Activated CD4-positive, alpha-beta T cell treated with anti-CD3 and anti-CD28 coated beads for 24 hours (primary cell): Measurements from ENCODE around the gene DUSP6.
"Not testable (repeated sequence)": the region's sequence is repeated elsewhere in the genome, so short reads cannot be mapped to it uniquely, and the experiment has no call there.

Source experiments
- DNase-seq, 2 donors: peaks; one replicate each; pipeline ENCODE4 v3.0.0-alpha.2; 2020; ENCODE audit warnings: low read depth in 2 of 2

DUSP6 gene

DNA sequence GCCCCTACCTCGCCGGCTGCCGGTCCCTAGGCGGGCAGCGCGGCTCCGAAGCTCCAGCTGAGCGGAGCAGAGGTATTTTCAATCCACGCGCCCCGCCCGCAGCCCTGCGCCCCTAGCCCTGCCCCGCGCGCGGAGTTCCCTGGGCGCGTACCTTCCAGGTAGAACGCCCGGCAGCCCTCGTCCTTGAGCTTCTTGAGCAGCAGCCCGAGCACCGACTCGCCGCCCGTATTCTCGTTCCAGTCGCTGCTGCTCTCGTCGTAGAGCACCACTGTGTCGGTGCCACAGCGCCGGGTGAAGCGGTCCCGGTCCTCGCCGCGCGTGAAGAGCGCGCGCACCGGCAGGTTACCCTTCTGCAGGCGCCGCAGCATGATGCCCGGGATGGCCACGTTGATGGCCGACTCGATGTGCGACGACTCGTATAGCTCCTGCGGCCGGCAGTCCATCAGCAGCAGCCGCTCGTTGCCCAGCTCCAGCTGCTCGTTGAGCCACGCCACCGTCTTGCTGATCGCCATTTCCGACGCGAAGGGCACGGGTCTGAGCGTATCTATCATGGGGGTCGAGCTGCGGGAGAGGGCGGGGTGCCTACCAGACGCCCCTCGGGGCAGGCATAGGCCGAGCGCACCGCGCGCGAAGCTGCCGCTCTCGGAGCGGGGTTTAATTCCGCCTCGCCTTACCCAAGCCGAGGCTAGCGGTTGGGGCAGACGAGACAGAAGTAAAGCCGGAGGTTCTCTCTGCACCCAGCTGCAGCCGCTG lies 636 bp downstream of the DUSP6 start:
- peak in 1 of 2 donors; percentile 23 for DNase-seq

DNA sequence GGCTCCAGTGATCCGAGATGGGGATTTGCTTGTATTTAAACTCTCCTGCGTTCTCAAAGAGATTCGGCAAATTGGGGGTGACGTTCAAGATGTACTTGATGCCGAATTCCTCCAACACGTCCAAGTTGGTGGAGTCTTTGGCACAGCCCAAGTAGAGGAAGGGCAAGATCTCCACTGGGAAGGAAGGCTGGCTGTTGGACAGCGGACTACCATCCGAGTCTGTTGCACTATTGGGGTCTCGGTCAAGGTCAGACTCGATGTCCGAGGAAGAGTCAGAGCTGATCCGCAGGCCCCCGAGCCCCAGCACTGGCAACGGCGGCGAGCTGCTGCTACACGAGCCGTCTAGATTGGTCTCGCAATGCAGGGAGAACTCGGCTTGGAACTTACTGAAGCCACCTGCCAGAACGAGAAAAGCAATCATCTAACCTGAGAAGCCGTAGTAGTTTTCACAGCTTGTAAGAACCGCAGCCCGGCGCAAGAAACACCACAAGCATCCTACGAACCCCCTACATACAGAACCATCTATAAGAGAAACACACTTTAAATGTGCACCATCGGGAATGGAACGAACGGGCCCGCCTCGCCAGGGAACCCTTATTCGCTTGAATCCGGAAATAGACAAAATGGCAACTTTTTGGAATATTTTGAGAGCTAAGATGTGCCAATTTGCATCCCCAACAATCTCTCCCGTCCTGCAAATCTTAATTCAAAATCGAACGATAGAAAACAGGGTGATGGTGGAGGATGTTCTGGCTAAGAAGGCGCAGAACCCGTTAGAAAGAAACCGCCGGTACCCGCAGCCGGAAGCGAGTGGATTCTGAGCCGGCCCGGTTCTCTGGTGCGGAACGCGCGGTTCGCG lies 1.4 kb downstream of the DUSP6 start:
- DNase-seq, result no peak

GRCh38 chr12:89350260-89350629 lies 2.1 kb downstream of the DUSP6 start:
- DNase-seq, result no peak

DNA sequence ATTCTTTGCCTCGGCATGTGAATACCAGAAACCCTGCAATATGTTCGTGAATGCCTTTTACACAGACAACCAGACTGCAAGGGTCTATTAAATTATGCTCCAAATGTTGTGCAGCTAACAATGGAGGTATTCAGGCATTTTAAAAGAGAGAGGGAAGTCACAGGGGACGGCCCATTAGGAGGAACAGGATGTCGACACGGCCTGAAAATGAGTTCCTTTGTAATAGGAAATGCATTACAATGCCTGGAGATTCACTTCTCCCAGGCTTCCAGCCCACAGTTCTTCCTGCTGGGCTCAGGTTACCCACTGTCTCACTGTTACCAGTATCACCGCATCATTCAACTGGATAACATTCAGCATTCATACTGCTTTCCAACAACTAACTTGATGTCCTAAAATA lies 2.5 kb downstream of the DUSP6 start:
- DNase-seq, result no peak

GRCh38 chr12:89348894-89349699 lies 3.2 kb downstream of the DUSP6 start:
- DNase-seq, result no peak

DNA sequence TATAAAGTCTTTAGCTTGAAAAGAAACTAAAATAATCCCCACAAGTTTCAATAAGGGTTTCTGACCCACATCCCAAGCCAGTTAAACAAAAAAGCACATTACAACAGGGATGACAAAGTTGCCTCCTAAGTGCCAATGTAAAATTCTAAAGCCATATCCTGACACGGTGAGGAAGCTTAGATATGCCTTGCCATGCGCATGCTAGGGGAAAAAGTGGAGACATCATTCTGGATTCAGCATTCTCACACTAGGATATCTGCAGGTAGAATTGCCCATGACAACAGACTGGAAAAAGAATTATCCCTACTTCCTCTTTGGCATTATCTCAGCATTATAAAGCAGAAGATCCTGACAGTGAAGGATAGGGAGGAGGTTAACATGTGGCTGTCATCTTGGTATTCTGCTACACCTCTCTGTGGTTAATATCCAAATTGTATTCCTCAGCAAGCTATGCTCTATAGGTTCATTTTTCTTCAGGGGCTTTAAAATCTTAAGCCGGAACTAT lies 4.9 kb downstream of the DUSP6 start:
- no peak for DNase-seq

- DNase-seq, result no peak
These were observed 5.5 kb downstream of the DUSP6 start for GRCh38 chr12:89346741-89347324.

- no peak for DNase-seq
These were observed 6.2 kb downstream of the DUSP6 start for GRCh38 chr12:89345830-89346740.

DNA sequence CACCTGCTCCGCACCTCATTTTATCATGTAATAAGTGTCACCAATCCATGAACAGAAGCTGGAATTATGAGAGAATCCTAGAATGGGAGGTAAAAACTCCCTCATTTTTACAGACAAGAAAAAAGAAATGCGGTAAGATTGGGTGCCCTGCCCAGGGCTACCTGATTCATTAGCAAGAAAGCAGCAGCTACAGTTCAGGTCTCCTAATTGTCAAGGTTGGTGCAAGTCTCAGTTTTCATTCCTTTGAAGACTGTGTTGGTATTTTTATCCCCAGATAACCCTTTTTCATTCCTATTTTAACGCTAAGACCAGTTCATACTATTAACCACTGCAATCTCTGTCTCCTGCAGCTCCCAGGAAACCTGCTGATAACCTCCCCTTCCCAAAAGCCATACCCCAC lies 6.9 kb downstream of the DUSP6 start:
- DNase-seq, result no peak

GRCh38 chr12:89344862-89345202 lies 7.5 kb downstream of the DUSP6 start:
- DNase-seq, result no peak

DNA sequence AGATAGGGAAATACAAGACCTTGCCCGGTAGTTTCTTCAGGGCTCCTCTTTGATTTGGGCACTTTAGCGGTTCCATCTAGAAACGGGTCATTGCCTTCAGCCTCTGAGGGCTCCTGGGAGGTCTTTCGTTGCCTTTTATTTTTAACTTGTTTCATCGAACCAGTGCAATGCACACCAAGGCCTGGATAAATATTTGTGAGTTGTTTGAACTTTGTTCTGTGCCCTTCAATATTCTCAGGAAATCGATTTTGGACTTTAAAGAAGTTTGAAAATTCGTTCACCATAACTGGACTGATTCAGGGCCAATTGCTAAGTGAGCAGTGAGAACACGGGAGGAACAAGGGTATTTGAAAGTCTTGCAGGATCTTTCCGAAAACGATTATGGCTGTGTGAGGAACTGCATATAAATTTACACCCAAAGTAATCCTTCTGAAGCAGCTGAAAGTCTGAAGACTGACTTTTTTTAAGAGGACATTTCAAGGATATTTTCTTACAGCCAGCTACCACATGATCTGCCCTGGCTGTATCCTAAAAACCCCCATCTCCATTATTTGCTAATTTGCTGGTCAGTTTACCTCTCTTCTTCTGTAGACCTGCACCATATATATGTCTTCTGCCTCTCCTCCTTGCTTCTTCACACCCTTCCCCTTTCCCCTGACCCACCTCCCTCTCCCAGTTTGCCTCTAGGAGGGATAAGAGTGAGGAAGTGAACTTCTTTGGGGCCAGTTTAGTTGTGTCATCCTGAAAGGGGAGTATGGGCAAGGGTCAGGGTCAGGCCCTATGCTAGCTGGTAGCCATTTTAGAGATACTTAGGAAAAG lies 8.0 kb downstream of the DUSP6 start:
- no peak for DNase-seq

DNA sequence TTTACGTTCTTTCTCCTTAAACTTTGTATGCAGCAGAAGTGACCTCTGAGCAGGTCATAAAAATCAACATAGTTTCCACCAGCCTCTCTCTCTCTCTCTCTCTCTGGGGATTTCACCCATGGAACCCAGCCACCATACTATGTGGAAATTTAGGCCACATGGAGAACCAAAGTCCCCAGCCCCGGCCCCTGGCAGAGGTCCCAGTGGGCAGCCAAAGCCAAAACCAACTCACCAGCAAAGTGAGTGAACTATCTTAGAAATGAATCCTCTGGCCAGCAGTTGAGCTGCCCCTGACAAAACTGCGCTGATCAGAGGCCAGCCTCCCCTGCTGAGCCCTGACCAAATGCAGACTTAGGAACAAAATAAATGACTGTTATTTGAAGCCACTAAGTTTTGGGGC lies 9.2 kb downstream of the DUSP6 start:
- no peak for DNase-seq

DNA sequence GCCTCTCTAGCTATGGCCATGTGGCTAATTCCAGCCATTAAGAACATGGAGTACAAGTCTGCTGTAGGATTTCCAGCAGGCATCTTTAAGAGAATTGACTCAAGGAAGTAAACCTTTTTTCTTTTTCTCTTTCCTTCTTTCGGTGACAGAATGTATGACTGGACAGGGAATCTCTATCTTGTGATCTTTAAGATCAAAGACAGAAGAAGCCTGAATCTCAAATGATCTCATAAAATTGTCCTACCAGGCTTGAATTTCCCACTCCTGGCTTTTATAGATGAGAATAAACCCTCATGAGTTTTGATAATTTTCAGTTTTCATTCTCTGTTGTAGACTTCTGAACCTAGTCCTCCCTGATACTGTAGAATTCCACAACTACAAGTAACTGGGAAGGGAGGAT lies 11.4 kb downstream of the DUSP6 start:
- DNase-seq, result no peak

DNA sequence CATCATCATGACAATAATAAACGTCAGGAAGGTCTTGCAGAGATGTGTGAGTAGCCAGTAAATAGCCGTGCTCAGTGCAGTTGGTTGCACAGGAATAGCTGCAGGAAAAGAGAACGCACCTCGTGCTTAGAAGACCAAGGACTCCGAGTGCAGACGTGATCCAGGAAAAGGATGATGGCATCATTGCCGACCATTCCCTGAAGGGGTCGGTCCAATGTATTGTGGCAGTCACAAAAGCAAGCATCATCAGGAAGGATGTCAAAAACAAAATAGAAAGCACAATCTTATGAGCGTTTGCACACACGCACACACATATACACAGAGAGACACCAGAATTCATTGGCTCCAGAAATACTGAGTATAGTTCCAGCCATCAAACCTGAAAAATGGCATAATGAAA lies 12.8 kb downstream of the DUSP6 start:
- DNase-seq, result no peak

DNA sequence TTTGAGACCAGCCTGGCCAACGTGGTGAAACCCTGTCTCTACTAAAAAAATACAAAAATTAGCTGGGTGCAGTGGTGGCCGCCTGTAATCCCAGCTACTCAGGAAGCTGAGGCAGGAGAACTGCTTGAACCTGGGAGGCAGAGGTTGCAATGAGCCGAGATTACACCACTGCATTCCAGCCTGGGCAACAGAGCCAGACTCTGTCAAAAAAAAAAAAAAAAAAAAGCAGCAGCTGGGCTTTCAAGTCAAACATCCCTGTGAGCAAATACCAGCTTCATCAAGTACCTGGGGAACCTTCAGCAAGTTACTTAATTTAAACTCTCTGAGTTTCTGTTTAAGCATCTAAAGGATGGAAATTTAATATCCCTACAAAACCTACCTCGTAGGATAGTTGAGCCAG lies 15.2 kb downstream of the DUSP6 start:
- DNase-seq, result not testable (repeated sequence)

DNA sequence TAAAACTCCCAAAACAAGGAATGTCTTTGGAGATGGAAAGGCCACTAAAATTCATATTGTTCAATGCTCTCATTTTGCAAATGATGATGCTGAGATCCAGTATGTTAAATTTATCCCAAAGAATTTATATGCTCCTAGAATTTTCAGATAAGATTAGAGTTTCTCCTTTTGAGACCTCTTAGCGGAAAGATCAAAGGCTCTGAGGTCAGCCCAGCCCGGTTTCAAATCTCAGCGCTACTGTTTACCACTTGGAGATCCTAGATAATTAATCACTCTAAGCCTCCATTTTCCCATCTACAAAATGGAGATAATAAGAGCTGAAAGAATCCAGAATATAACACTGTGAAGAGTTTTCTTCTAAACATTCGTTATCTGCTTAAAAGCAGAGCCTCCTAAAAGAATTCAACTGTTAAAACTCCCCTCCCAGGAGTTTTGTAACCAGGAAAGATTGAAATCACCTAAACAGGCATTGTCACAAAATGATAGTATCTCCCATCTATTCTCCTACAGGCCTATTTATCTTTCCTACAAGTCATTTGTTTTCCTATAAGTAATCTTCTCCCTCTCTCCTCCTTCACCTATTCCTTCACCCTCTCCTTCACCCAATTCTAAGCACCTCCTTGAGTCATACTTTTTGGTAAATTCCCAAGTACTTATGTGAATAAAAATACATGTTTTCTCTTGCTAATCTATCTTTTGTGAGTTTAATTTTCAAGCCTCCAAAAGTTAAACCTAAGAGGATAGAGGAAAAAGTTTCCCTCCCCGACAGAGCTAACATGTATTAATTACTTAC lies 16.7 kb downstream of the DUSP6 start:
- DNase-seq, result no peak

DNA sequence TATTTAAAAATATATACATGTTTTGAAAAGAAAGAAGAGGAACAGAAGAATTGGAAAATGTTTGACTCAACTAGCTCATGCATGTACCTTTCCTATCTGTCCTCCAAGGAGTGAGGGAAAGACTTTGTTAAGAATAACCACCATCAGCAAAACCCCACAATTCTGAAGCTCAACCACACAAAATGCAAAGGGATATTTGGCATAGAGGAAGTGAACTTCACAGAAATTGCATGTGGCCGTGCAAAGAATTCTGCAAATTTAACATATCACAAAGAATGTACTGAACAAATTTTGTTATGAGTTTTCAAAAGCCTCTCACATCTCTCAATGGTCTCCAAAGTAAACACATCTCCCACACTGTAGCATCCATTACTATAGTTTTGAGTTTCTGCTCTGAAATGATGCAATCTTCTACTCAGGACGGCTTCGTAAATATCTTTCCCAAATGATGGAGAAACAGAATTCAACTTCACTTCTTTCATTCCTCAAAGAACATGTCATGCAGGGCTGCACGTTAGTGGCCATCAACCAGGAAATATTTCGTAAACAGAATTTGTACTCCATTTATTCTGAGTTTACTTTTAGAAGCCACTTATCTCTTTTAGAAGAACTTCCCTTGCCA lies 17.6 kb downstream of the DUSP6 start:
- no peak for DNase-seq

GRCh38 chr12:89333564-89334252 lies 18.6 kb downstream of the DUSP6 start:
- DNase-seq, result no peak
